Panc1 (cell line): ENCODE data around the gene CNN2. TPM values are rescaled to one million over a fixed set of nuclear protein-coding genes. Genes with fewer than 3 reads are reported as not detected.

Experiments used
- ATAC-seq: fragments of 200-7000 bp; cut with Tn5 transposase; 2 replicates; pipeline ENCODE4 v1.9.1; 2020; ENCODE audit warnings: mild to moderate bottlenecking, moderate library complexity
- BruUV-seq: library from RNA; stranded (reverse); fragments of 400-500 nt; replicated peaks from 2 replicates; lab custom pipeline; 2021; lab: Mats Ljungman, UMichigan
- CTCF ChIA-PET: fragments of 300-600 bp; sonication (Branson Sonifier 250); formaldehyde crosslinking; loops from one replicate; lab custom pipeline; 2022; ENCODE audit warnings: antibody characterized with exemption; lab: Charles Lee
- POLR2A ChIA-PET: fragments of 300-600 bp; sonication (Branson Sonifier 250); formaldehyde crosslinking; loops from one replicate; lab custom pipeline; 2022; ENCODE audit warnings: antibody characterized with exemption; lab: Charles Lee
- DNase-seq: peaks from one replicate; pipeline ENCODE4 v3.0.0-alpha.2; 2010; ENCODE audit warnings: low read depth, low spot score
- H3K27ac ChIP-seq: 2 replicates; pipeline ENCODE4 v1.5.1; 2011; ENCODE audit warnings: mild to moderate bottlenecking, low read length, inconsistent platforms
- H3K27me3 ChIP-seq: fragments of 200-500 bp; sonication (Bioruptor generic); 2 replicates; pipeline ENCODE4 v1.6.0; 2014; ENCODE audit warnings: low read length, inconsistent platforms; ENCODE audit not compliant: control insufficient read depth, insufficient read depth
- H3K36me3 ChIP-seq: fragments of 200-500 bp; sonication (Bioruptor generic); 2 replicates; pipeline ENCODE4 v1.5.1; 2014; ENCODE audit warnings: inconsistent platforms, mild to moderate bottlenecking, low read length, moderate library complexity; ENCODE audit not compliant: control insufficient read depth, insufficient read depth
- H3K4me1 ChIP-seq: 2 replicates; pipeline ENCODE4 v1.5.1; 2011; ENCODE audit warnings: inconsistent platforms, mild to moderate bottlenecking, low read length, moderate library complexity; ENCODE audit not compliant: control insufficient read depth, insufficient read depth
- H3K4me3 ChIP-seq, 2 experiments: 2 replicates each; pipeline ENCODE4 v1.5.1; 2011 to 2012; ENCODE audit warnings: low read depth in 2 of 2, low read length in 2 of 2, mild to moderate bottlenecking in 2 of 2, inconsistent platforms in 1 of 2, moderate library complexity in 1 of 2
- H3K9me3 ChIP-seq: fragments of 200-500 bp; sonication (Bioruptor generic); 2 replicates; pipeline ENCODE4 v1.5.1; 2014; ENCODE audit warnings: low read depth, mild to moderate bottlenecking, inconsistent platforms, low read length, moderate library complexity; ENCODE audit not compliant: control insufficient read depth, insufficient read depth
- POLR2AphosphoS5 ChIP-seq: IDR thresholded peaks from 2 replicates; pipeline ENCODE4 v1.6.1; 2012; ENCODE audit warnings: mild to moderate bottlenecking, low read depth, low read length, moderate library complexity
- REST ChIP-seq, 2 experiments: IDR thresholded peaks; 2 replicates each; pipeline ENCODE4 v1.6.1; 2011 to 2012; ENCODE audit warnings: low read depth in 2 of 2, control low read depth in 1 of 2, low read length in 1 of 2, mild to moderate bottlenecking in 1 of 2, moderate library complexity in 1 of 2; ENCODE audit not compliant: insufficient read depth in 1 of 2
- SIN3A ChIP-seq: IDR thresholded peaks from 2 replicates; pipeline ENCODE4 v1.6.1; 2012; ENCODE audit warnings: low read depth, mild to moderate bottlenecking, low read length, moderate library complexity, borderline replicate concordance; ENCODE audit not compliant: insufficient read depth
- TCF7L2 ChIP-seq: IDR thresholded peaks from 2 replicates; pipeline ENCODE4 v1.6.1; 2011; ENCODE audit warnings: mild to moderate bottlenecking, low read depth, low read length, inconsistent platforms
- in situ Hi-C: cut with HindIII; loops from 2 replicates; pipeline ENCODE4 v1.10.0; 2016; ENCODE audit warnings: low sequenced_read_pairs, low pct_unique_long_range_greater_than_20kb
- intact Hi-C: fragments of 100-400 bp; cut with micrococcal nuclease; formaldehyde crosslinking; loops from one replicate; pipeline ENCODE4 v1.10.0; 2022; ENCODE audit not compliant: unreplicated experiment
- total RNA-seq: library from RNA; stranded (reverse); gene quantifications from one replicate; pipeline ENCODE4 v1.2.1, GENCODE V29; 2021; ENCODE audit not compliant: unreplicated experiment
- TF ChIP-seq, protein P1 (sequence below): fragments of 450-650 bp; IDR thresholded peaks from 2 replicates; pipeline ENCODE4 v1.5.1; 2017; ENCODE audit warnings: mild to moderate bottlenecking

Gene CNN2
- total RNA-seq, 1 experiment from 2014 or later = 203 TPM

DNA sequence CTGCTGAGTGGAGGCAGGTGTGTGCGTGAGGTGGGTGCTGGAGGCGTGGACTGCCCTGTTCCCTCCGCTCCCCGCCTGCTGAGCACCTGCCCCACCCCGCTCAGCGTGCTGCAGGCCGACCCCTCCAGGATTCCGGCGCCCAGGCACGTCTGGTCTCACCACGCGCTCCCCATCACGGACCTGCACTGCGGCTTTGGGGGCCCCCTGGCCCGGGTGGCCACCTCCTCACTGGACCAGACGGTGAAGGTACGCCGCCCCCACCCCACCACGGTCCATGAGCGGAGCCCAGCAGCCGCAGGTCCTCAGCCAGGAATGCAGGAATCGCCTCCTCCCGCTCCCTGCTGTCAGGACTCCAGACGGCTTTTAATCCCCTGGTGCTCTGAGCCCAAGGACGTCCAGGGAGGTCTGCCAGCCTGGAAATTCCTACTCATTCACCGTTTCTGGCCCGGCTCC, 36.3 kb upstream of the CNN2 start:
- no peaks in the 10 kb centered on the region for H3K27me3 ChIP-seq
- intact Hi-C loops (no loop called here), in situ Hi-C loops (no loop called here)
- ATAC-seq = no peak
- H3K9me3 ChIP-seq = no peaks in the 10 kb centered on the region
- no TSS peak for BruUV-seq
- no peaks in the 10 kb centered on the region for H3K36me3 ChIP-seq
- DNase-seq = no peak
- no peak overlapping the region for H3K4me3 ChIP-seq
- ChIA-PET CTCF (interaction anchor here (0.6 kb wide), 1 partner anchor 84 kb away, joined by 3 read pairs; no protein-coding TSS in a partner anchor), POLR2A (no interaction called here)
- H3K27ac ChIP-seq = no peak overlapping the region
- H3K4me1 ChIP-seq = peaks cover 1% of the 10 kb centered on the region; the same call in 1 of the 2 replicates
- TF ChIP-seq, protein P1, sequence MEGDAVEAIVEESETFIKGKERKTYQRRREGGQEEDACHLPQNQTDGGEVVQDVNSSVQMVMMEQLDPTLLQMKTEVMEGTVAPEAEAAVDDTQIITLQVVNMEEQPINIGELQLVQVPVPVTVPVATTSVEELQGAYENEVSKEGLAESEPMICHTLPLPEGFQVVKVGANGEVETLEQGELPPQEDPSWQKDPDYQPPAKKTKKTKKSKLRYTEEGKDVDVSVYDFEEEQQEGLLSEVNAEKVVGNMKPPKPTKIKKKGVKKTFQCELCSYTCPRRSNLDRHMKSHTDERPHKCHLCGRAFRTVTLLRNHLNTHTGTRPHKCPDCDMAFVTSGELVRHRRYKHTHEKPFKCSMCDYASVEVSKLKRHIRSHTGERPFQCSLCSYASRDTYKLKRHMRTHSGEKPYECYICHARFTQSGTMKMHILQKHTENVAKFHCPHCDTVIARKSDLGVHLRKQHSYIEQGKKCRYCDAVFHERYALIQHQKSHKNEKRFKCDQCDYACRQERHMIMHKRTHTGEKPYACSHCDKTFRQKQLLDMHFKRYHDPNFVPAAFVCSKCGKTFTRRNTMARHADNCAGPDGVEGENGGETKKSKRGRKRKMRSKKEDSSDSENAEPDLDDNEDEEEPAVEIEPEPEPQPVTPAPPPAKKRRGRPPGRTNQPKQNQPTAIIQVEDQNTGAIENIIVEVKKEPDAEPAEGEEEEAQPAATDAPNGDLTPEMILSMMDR = no peak
- TF ChIP-seq TCF7L2 = no peak

- TF ChIP-seq REST (IDR thresholded peaks at IDR 0.05; ENCODE audit: insufficient read depth in 1 of 2, low read depth in 2 of 2, low read length in 1 of 2) = no peak
- no peak for TF ChIP-seq TCF7L2
- no peak for TF ChIP-seq SIN3A
- TF ChIP-seq, protein P1 = no peak
- TF ChIP-seq POLR2AphosphoS5 = no peak
- Histone ChIP-seq H3K27ac (no peak overlapping the region), H3K4me1 (peaks cover 4% of the 10 kb centered on the region), H3K4me3 (no peak overlapping the region), H3K36me3 (no peaks in the 10 kb centered on the region), H3K27me3 (no peaks in the 10 kb centered on the region), H3K9me3 (no peaks in the 10 kb centered on the region)
- no TSS peak for BruUV-seq
- in situ Hi-C loops (no loop called here), intact Hi-C loops (no loop called here)
- ChIA-PET CTCF (interaction anchor here (0.6 kb wide), 1 partner anchor 84 kb away, joined by 3 read pairs; no protein-coding TSS in a partner anchor), POLR2A (interaction anchor here (0.6 kb wide), 1 partner anchor 89 kb away, joined by 8 read pairs; no protein-coding TSS in a partner anchor)
- DNase-seq = no peak
- ATAC-seq = no peak
Measured at GRCh38 chr19:990746-991145, 35.7 kb upstream of the CNN2 start.
